H1 (cell line): ENCODE data around the gene TCERG1L. TPM values are rescaled to one million over a fixed set of nuclear protein-coding genes. Genes with fewer than 3 reads are reported as not detected.

Experiments used
- CTCF ChIA-PET: fragments of 300-600 bp; sonication (Branson Sonifier 250); formaldehyde crosslinking; loops from one replicate; lab custom pipeline; 2021; ENCODE audit not compliant: partially characterized antibody; lab: Charles Lee
- POLR2A ChIA-PET: fragments of 300-600 bp; sonication (Branson Sonifier 250); formaldehyde crosslinking; loops from one replicate; lab custom pipeline; 2021; ENCODE audit warnings: inconsistent platforms; ENCODE audit not compliant: partially characterized antibody; lab: Charles Lee
- DNase-seq, 2 experiments: peaks; one replicate each; pipeline versions ENCODE4 v3.0.0 to v3.0.0-alpha.2; 2010 to 2022; ENCODE audit warnings: low spot score in 2 of 2, low read depth in 1 of 2, mixed read lengths in 1 of 2
- FAIRE-seq: peaks from 2 replicates; lab custom pipeline; 2011; peaks lifted over from hg19 to GRCh38; lab: Jason Lieb, UNC
- H2AFZ ChIP-seq: 2 replicates; pipeline ENCODE4 v1.8.1; 2012; ENCODE audit warnings: low read length, inconsistent platforms
- H2AK5ac ChIP-seq: 2 replicates; pipeline ENCODE4 v1.6.1; 2013; ENCODE audit warnings: low read depth, low read length
- H2BK120ac ChIP-seq: replicated peaks from 2 replicates; pipeline ENCODE3; 2013; ENCODE audit warnings: low read depth, low read length, inconsistent platforms
- H2BK12ac ChIP-seq: 2 replicates; pipeline ENCODE4 v1.6.1; 2013; ENCODE audit warnings: low read depth, low read length
- H2BK15ac ChIP-seq: 2 replicates; pipeline ENCODE4 v1.6.1; 2013; ENCODE audit warnings: low read length
- H2BK20ac ChIP-seq: 2 replicates; pipeline ENCODE4 v1.6.1; 2013; ENCODE audit warnings: low read length
- H2BK5ac ChIP-seq: 2 replicates; pipeline ENCODE4 v1.6.1; 2013; ENCODE audit warnings: low read depth, low read length
- H3K14ac ChIP-seq: 2 replicates; pipeline ENCODE4 v1.6.1; 2013; ENCODE audit warnings: inconsistent platforms; ENCODE audit not compliant: insufficient read length
- H3K18ac ChIP-seq: 2 replicates; pipeline ENCODE4 v1.6.1; 2013; ENCODE audit warnings: low read length; ENCODE audit errors: extremely low read depth
- H3K23ac ChIP-seq: 2 replicates; pipeline ENCODE4 v1.6.1; 2013; ENCODE audit warnings: inconsistent platforms; ENCODE audit not compliant: insufficient read length
- H3K23me2 ChIP-seq: 2 replicates; pipeline ENCODE4 v1.6.1; 2013; ENCODE audit warnings: low read depth, low read length
- H3K27ac ChIP-seq: 2 replicates; pipeline ENCODE4 v1.6.1; 2011; ENCODE audit warnings: low read depth, low read length, inconsistent platforms
- H3K27me3 ChIP-seq, 4 experiments: replicated peaks in 1 of 4; 1 replicate in 1 of 4; 2 replicates in 3 of 4; pipeline versions ENCODE4 v1.6.1 to v1.8.1; 2011 to 2013; ENCODE audit warnings: low read length in 3 of 4, mild to moderate bottlenecking in 3 of 4, inconsistent platforms in 2 of 4, mixed read lengths in 2 of 4, moderate library complexity in 1 of 4; ENCODE audit not compliant: control insufficient read depth in 3 of 4, insufficient read depth in 3 of 4; ENCODE audit errors: extremely low read depth in 1 of 4
- H3K36me3 ChIP-seq, 4 experiments: 2 replicates each; pipeline versions ENCODE4 v1.6.1 to v1.8.1; 2011 to 2013; ENCODE audit warnings: mild to moderate bottlenecking in 4 of 4, low read length in 3 of 4, moderate library complexity in 2 of 4, control low read depth in 1 of 4, inconsistent platforms in 1 of 4; ENCODE audit not compliant: insufficient read depth in 4 of 4, control insufficient read depth in 2 of 4
- H3K4ac ChIP-seq: replicated peaks from 2 replicates; pipeline ENCODE3; 2013; ENCODE audit warnings: low read length, low read depth, mixed read lengths, inconsistent platforms; ENCODE audit not compliant: insufficient read length
- H3K4me1 ChIP-seq, 4 experiments: replicated peaks in 1 of 4; 1 replicate in 1 of 4; 2 replicates in 3 of 4; pipeline versions ENCODE4 v1.6.1 to v1.8.1; 2011 to 2013; ENCODE audit warnings: low read length in 3 of 4, inconsistent platforms in 2 of 4, mixed read lengths in 1 of 4; ENCODE audit not compliant: insufficient read depth in 4 of 4, control insufficient read depth in 3 of 4
- H3K4me2 ChIP-seq, 2 experiments: 2 replicates each; pipeline versions ENCODE4 v1.6.1 to v1.8.1; 2011 to 2013; ENCODE audit warnings: low read depth in 2 of 2, low read length in 2 of 2, control low read depth in 1 of 2, inconsistent platforms in 1 of 2, mild to moderate bottlenecking in 1 of 2; ENCODE audit not compliant: insufficient read depth in 1 of 2
- H3K4me3 ChIP-seq, 4 experiments: fragments of 200-600, 300-600 bp in 1 of 4; sonication (generic), shearing (Covaris generic), sonication (Bioruptor Twin) in 1 of 4; 2 replicates each; pipeline versions ENCODE4 v1.5.1 to v1.8.1; 2011 to 2016; ENCODE audit warnings: low read length in 4 of 4, low read depth in 3 of 4, control low read depth in 2 of 4, inconsistent platforms in 2 of 4, mild to moderate bottlenecking in 2 of 4, mixed read lengths in 1 of 4, moderate library complexity in 1 of 4; ENCODE audit not compliant: insufficient read depth in 2 of 4; ENCODE audit errors: extremely low read depth in 1 of 4
- H3K56ac ChIP-seq: replicated peaks from 2 replicates; pipeline ENCODE3; 2013; ENCODE audit warnings: low read depth, mild to moderate bottlenecking, mixed read lengths, low read length, inconsistent platforms; ENCODE audit not compliant: insufficient read length
- H3K79me1 ChIP-seq: 2 replicates; pipeline ENCODE4 v1.6.1; 2013; ENCODE audit warnings: low read depth, low read length, control low read depth
- H3K79me2 ChIP-seq, 2 experiments: 2 replicates each; pipeline versions ENCODE4 v1.6.1 to v1.8.1; 2012 to 2013; ENCODE audit warnings: low read length in 2 of 2, mild to moderate bottlenecking in 2 of 2, inconsistent platforms in 1 of 2; ENCODE audit not compliant: insufficient read depth in 2 of 2, control insufficient read depth in 1 of 2
- H3K9ac ChIP-seq, 4 experiments: replicated peaks in 1 of 4; 1 replicate in 1 of 4; 2 replicates in 3 of 4; pipeline versions ENCODE4 v1.6.1 to v1.8.1; 2011 to 2013; ENCODE audit warnings: low read depth in 3 of 4, low read length in 3 of 4, control low read depth in 2 of 4, mild to moderate bottlenecking in 2 of 4, moderate library complexity in 2 of 4, inconsistent platforms in 1 of 4; ENCODE audit errors: extremely low read depth in 1 of 4
- H3K9me3 ChIP-seq, 2 experiments: 2 replicates each; pipeline versions ENCODE4 v1.6.1 to v1.8.1; 2012 to 2013; ENCODE audit warnings: mild to moderate bottlenecking in 2 of 2, moderate library complexity in 2 of 2, control low read depth in 1 of 2, inconsistent platforms in 1 of 2, low read depth in 1 of 2, low read length in 1 of 2, mixed read lengths in 1 of 2; ENCODE audit not compliant: insufficient read depth in 2 of 2
- H4K20me1 ChIP-seq, 2 experiments: replicated peaks in 1 of 2; 2 replicates each; pipeline versions ENCODE3 to v1.8.1; 2011 to 2013; ENCODE audit warnings: inconsistent platforms in 2 of 2, low read length in 2 of 2, mild to moderate bottlenecking in 1 of 2; ENCODE audit not compliant: insufficient read depth in 2 of 2, control insufficient read depth in 1 of 2
- H4K5ac ChIP-seq: 2 replicates; pipeline ENCODE4 v1.6.1; 2013; ENCODE audit warnings: low read length, low read depth, mixed read lengths, inconsistent platforms; ENCODE audit not compliant: insufficient read length
- H4K8ac ChIP-seq: 2 replicates; pipeline ENCODE4 v1.8.0; 2013; ENCODE audit warnings: mild to moderate bottlenecking, moderate library complexity, low read length, inconsistent platforms; ENCODE audit not compliant: insufficient read depth; ENCODE audit errors: extremely low read depth
- H4K91ac ChIP-seq: replicated peaks from 2 replicates; pipeline ENCODE3; 2013; ENCODE audit warnings: low read length, mixed read lengths, inconsistent platforms; ENCODE audit not compliant: insufficient read length
- ATF3 ChIP-seq: IDR thresholded peaks from 2 replicates; pipeline ENCODE4 v1.6.1; 2011; ENCODE audit warnings: low read depth, mild to moderate bottlenecking, low read length; ENCODE audit not compliant: insufficient read depth
- BACH1 ChIP-seq: IDR thresholded peaks from 2 replicates; pipeline ENCODE4 v1.6.1; 2012; ENCODE audit warnings: low read length, improper control_type of control experiment
- BRCA1 ChIP-seq: IDR thresholded peaks from 2 replicates; pipeline ENCODE4 v1.6.1; 2012; ENCODE audit warnings: low read depth, low read length, improper control_type of control experiment
- EZH2 ChIP-seq: fragments of 200-600 bp; sonication (generic); IDR thresholded peaks from 2 replicates; pipeline ENCODE4 v1.7.1; 2012; ENCODE audit warnings: low read depth, mild to moderate bottlenecking, moderate library complexity, low read length, inconsistent platforms; ENCODE audit not compliant: severe bottlenecking
- GABPA ChIP-seq: IDR thresholded peaks from 2 replicates; pipeline ENCODE4 v1.6.1; 2011; ENCODE audit warnings: mild to moderate bottlenecking, low read length, moderate library complexity, borderline replicate concordance; ENCODE audit not compliant: insufficient read depth
- HDAC6 ChIP-seq: IDR thresholded peaks from one replicate; pipeline ENCODE4 v1.7.1; 2012; ENCODE audit warnings: low read depth, mild to moderate bottlenecking, inconsistent platforms, low read length, moderate library complexity
- JUN ChIP-seq: IDR thresholded peaks from 2 replicates; pipeline ENCODE4 v1.6.1; 2011; ENCODE audit warnings: low read depth, mild to moderate bottlenecking, improper control_type of control experiment, low read length
- KDM4A ChIP-seq: IDR thresholded peaks from one replicate; pipeline ENCODE4 v1.7.1; 2012; ENCODE audit warnings: low read depth, mild to moderate bottlenecking, moderate library complexity, low read length, inconsistent platforms; ENCODE audit not compliant: severe bottlenecking
- POLR2AphosphoS5 ChIP-seq: IDR thresholded peaks from 2 replicates; pipeline ENCODE4 v1.6.1; 2011; ENCODE audit warnings: low read depth, low read length
- POU5F1 ChIP-seq: IDR thresholded peaks from 2 replicates; pipeline ENCODE4 v1.6.1; 2011; ENCODE audit warnings: low read depth, mild to moderate bottlenecking, low read length, moderate library complexity
- RXRA ChIP-seq: IDR thresholded peaks from 2 replicates; pipeline ENCODE4 v1.6.1; 2011; ENCODE audit warnings: low read depth, mild to moderate bottlenecking, low read length, moderate library complexity; ENCODE audit not compliant: insufficient read depth
- SIN3A ChIP-seq, 2 experiments: IDR thresholded peaks in 1 of 2; conservative IDR thresholded peaks in 1 of 2; 2 replicates each; pipeline ENCODE4 v1.6.1; 2011 to 2012; ENCODE audit warnings: low read length in 2 of 2, improper control_type of control experiment in 1 of 2, low read depth in 1 of 2, mild to moderate bottlenecking in 1 of 2
- TCF12 ChIP-seq: IDR thresholded peaks from 2 replicates; pipeline ENCODE4 v1.6.1; 2011; ENCODE audit warnings: low read depth, mild to moderate bottlenecking, low read length
- USF2 ChIP-seq: IDR thresholded peaks from 2 replicates; pipeline ENCODE4 v1.6.1; 2011; ENCODE audit warnings: low read length, improper control_type of control experiment
- polyA plus RNA-seq, 7 experiments: library from polyadenylated mRNA; depleted of rRNA in 3 of 7; stranded (reverse) in 5 of 7; unstranded in 2 of 7; fragments of >200 nt in 5 of 7; fragments of 200-250 nt in 2 of 7; gene quantifications; 1 replicate in 5 of 7; 2 replicates in 1 of 7; 4 replicates in 1 of 7; pipeline versions ENCODE4 v1.2.1 to v1.2.3, GENCODE V29; 2011 to 2013; ENCODE audit warnings: missing spikeins in 2 of 7, mixed read lengths in 2 of 7
- total RNA-seq: library from RNA; stranded (reverse); fragmentation: NEBNext Ultra II Directional; extraction: Animal tissue kit (Norgen Biotek cat#: 25700); gene quantifications from 2 replicates; pipeline ENCODE4 v1.2.1, GENCODE V29; 2021

The TCERG1L gene
- total and polyA plus RNA-seq, 2 of the 8 experiments (the other 6 are each of a cell fraction or from before 2014, with no cell fraction given): 3.9 to 6.9 TPM

GRCh38 chr10:131332821-131333220 is 21.3 kb upstream of the TCERG1L start:
- H2BK20ac ChIP-seq: no peak overlapping the region
- H2BK12ac ChIP-seq: no peak overlapping the region
- H3K23me2 ChIP-seq: no peaks in the 10 kb centered on the region
- no peak overlapping the region for H2BK5ac ChIP-seq
- H4K91ac ChIP-seq: no peak overlapping the region
- H2BK120ac ChIP-seq: no peak overlapping the region
- H3K79me1 ChIP-seq: no peaks in the 10 kb centered on the region
- no peak overlapping the region for H3K4ac ChIP-seq
- H3K23ac ChIP-seq: no peak overlapping the region
- CTCF ChIA-PET: interaction anchor here (0.6 kb wide), 1 partner anchor 338 kb away, joined by 4 read pairs; no protein-coding TSS in a partner anchor
- POLR2A ChIA-PET: no interaction called here
- no peaks in the 10 kb centered on the region for H3K4me1 ChIP-seq
- no peak overlapping the region for H2AK5ac ChIP-seq
- no peak for FAIRE-seq
- no peak overlapping the region for H3K4me3 ChIP-seq
- no peak overlapping the region for H3K14ac ChIP-seq
- no peak overlapping the region for H4K5ac ChIP-seq
- no peaks in the 10 kb centered on the region for H4K20me1 ChIP-seq
- no peak overlapping the region for H3K18ac ChIP-seq
- DNase-seq: no peak
- no peaks in the 10 kb centered on the region for H3K79me2 ChIP-seq
- H2BK15ac ChIP-seq: no peak overlapping the region
- H3K27ac ChIP-seq: no peak overlapping the region
- H3K4me2 ChIP-seq: no peak overlapping the region
- no peak overlapping the region for H3K9ac ChIP-seq
- peaks cover 0 to 2% of the 10 kb centered on the region in 2 experiments; a peak in 1 of 4 replicates for H3K9me3 ChIP-seq
- H3K56ac ChIP-seq: no peak overlapping the region
- no peak overlapping the region for H4K8ac ChIP-seq
- H3K27me3 ChIP-seq: no peaks in the 10 kb centered on the region
- H2AFZ ChIP-seq: no peak overlapping the region
- no peaks in the 10 kb centered on the region for H3K36me3 ChIP-seq
- TF ChIP-seq ATF3 (no peak), HDAC6 (no peak), KDM4A (no peak), POU5F1 (no peak), SIN3A (conservative IDR thresholded peaks at IDR 0.05 in 1 of 2, IDR thresholded peaks at IDR 0.05 in 1 of 2; ENCODE audit: low read depth in 1 of 2, low read length in 2 of 2) (no peak), USF2 (no peak), RXRA (no peak), EZH2 (no peak), JUN (no peak), TCF12 (no peak), BACH1 (no peak), BRCA1 (no peak), GABPA (no peak), POLR2AphosphoS5 (no peak)
